HG03460 (cell line): ENCODE measurements around the gene FBXO8.

ENCODE experiments used
- ATAC-seq: cut with Tn5 transposase; IDR thresholded peaks from one replicate; pipeline ENCODE4 v1.9.1; 2021; ENCODE audit not compliant: unreplicated experiment

The FBXO8 gene

DNA sequence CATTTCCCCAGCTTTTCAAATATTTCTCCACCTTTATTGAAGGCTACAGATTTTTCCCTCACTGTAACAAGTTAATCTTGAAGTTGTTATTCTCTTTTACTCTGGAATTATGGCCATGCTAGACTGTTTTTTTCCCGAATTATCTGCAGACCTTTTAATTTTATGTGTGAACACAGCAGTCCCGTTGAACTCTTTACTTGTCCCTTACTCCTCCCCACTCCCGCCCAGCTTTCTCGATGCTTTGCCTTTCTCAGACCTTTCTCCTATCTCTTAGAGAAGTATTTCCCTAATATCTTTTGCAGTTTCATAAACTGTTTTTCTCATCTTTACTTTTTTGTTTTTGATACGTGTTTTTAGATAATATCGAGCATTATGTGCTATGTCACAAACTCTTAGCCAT is 1.0 kb upstream of the FBXO8 start:
- no peak for ATAC-seq

DNA sequence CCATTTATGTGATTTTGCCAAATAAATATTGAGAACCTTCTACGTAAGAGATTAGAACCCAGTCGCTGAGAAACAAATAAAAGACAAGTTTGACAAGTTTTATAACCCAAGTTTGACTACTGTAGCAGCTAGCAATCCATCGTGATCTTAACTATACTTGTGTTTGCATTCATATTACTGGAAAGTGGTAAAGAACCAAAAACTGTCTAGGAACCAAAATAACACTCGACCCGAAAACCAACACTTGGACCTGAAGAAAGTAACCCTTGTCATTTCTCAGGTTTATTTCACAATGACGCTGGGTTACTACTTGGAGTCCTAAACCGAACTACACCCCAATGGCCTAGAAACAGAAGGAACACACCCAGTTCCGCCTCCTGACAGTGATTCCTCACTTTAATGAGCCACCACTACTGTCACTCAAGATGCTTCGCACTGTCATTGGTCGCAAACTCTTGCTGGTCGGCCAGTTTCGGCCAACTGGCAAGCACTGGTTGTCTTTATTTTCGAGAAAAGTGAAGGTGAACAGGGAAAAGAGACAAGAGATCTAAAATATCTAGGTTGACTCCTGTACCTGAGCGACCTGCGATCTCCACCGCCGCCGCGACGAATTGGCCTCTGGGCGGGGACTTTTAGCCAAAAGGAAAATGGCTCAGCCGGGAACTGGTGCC is 496 bp downstream of the FBXO8 start:
- ATAC-seq, result peak; percentile 97

DNA sequence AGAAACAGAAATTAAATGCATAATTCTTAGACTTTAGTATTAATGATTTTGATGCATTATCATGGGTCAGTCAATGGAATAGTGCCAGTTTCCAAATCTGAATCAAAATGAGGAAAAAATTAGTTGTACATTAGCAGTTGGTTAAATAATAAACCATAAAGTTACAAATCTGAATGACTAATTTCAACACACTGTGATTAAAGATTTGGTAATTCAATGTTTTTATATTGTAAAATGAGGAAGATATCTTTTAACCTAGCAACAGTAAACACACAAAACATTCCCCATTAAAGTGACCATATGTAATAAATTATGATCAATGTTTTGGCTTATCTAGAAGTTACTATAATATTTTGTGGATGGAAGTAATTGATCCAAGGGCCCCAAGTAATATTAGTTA is 1.6 kb downstream of the FBXO8 start:
- ATAC-seq, result no peak

DNA sequence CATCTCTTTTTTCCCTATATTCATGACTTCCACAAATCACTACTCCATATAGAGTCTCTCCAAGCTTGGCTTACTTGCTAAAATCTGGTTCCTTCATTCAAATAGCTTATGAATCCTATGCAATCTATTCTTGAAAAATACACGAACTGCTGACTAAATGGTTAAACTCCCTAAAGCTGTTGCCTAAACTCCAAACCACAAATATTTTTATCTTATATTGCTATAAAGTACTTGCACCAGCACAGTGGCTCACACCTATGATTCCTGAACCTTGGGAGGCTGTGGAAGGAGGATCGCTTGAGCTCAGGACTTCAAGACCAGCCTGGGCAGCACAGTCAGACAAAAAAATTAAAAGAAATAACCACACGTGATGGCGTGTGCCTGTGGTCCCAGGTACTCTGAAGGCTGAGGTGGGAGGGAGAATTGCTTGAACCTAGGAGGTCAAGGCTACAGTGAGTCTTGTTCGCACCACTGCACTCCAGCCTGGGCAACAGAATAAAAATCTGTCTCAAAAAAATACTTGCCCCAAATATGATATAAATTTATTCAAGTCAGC is 2.2 kb downstream of the FBXO8 start:
- no peak for ATAC-seq

DNA sequence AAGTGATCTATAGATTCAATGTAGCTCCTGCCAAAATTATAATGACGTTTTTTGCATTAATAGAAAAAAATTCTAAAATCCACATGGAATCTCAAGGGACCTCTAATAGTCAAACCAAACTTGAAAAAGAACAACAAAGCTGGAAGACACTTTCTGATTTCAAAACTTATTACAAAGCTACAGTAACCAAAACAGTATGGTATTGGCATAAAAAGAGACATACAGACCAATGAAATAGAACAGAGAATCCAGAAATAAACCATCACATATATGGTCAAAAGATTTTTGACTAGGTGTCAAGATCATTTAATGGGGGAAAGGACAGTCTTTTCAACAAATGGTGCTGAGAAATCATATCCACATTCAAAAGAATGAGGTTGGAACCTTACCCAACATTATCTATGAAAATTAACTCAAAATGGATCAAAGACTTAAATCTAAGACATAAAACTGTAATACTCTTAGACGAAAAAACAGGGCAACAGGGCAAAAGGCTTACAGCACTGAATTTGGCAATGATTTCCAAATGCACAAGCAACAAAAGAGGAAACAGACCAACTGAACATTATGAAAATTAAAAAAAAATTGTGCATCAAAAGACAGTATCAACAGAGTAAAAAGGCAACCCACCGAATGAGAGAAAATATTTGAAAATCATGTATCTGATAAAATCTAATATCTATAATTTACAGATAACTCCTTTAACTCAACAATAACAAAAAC is 3.9 kb downstream of the FBXO8 start:
- ATAC-seq, result no peak

DNA sequence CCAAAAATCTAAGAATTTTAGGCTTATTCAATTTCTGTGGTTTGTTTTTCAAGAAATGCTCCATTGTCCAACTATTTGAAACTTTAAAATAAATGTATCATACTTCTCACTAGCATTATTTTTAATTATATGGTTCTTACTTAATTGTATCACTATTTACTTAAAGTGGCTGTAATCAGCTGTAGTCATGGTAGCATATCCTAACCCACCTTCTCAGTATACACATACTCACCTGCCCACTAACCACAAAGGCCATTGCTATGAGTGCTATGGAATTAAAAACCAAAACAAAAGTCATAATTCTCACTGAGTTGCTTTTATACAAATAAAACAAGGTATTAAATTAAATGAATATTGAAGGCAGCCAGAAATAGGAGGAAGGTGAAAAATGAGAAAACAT is 5.0 kb downstream of the FBXO8 start:
- no peak for ATAC-seq

DNA sequence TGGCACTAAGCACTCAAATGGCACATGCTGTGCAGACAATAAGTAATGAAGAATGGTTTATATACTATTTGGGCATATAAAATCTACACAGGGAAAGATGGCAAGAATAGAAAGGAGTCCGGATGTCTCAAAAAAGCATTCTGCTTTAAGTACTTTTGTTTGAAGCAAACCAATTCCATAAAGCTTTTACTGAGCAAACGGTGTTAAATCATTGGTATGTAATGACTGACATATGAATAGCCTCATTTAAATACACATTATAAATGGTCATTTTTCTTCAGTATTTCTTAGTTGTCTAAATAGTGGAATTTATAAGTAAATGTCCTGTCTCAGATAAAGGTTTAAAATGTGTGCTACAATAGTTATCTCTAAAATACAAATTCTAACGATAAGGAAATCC is 6.0 kb downstream of the FBXO8 start:
- ATAC-seq, result no peak

DNA sequence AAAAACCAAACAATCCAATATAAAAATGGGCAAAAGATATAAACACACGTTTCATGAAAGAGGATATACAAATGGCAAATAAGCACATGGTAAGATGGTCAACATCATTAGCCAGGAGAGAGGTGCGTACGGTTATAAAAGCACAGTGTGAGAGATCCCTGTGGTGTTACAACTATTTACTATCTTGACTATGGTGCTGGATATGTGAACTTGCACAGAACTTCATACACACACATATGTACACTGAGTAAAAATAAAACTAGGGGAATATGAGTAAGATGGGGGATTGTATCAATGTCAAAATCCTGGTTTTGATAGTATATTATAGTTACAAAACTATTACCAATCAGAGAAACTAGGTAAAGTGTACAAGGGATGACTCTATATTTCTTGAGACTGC is 8.4 kb downstream of the FBXO8 start:
- ATAC-seq, result no peak

DNA sequence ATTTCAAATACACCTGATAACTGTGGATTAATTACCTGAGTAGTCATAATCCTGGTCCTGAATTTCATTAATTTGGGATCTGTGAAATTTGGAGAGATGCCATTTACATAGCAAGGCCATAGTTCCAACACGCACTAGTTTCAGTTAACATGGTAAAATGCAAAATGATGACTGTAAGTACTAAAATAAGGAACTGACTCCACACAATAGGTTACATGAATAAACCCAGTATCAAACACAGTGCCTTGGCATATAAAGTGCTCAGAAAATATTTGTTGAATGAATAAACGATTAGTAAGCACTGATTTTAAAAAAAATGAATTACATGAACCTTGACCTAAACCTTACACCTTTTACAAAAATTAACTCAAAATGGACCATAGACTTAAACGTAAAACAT is 9.0 kb downstream of the FBXO8 start:
- no peak for ATAC-seq

DNA sequence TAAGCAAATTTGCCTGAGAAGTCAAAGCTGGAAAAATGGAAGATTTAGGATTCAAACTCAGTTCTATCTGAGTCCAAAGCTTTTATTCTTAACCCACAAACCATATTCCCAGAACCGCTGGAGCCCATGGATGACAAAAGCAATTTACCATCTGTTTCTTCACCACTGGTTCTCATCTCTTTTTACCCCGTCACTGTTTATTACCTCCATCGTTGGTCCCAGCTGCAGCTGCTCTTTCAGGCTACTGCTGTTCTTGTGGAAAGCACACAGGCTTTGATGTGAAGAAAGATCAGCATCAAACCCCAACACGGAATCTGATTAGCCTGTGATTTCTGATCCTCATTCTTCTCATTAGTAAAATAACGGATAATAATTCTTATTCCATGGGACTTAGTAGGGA is 9.5 kb downstream of the FBXO8 start:
- ATAC-seq, result no peak

DNA sequence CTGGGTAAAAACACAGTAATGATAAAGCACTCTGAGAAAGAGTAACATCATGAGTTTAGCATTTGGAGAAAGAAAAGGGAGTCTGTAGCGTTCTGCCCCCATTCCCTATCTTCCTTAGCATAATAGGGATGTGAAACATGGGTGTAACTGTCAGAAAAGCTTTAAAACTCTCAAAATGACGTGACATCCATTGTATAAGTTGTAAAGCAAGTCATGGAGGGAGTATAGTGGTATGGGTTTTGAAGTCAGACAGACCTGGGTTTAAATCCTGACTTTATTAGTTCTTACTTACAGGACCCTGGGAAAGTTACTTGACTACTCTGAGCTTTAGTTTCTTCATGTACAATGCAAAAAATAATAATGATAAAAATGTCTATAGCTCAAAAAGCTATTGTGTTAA is 17.1 kb downstream of the FBXO8 start:
- ATAC-seq, result no peak

DNA sequence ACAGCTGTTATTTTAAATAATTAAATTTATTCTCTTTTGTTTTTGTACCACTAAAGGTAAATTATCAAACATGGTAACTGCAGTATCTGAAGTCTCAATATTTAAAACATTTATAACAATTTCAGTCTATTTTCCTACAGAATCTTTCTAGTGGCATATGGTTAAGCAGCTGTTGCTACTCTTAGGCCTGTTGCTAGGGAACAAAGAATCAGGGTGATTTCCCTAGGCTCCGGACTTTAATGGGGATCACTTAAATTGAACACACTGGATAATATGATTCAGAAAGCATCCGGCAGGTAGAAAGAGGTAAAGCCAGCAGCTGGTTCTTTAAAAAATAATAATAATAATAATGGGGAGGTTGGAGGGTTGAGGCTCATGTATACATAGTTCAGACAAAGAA is 17.6 kb downstream of the FBXO8 start:
- no peak for ATAC-seq

DNA sequence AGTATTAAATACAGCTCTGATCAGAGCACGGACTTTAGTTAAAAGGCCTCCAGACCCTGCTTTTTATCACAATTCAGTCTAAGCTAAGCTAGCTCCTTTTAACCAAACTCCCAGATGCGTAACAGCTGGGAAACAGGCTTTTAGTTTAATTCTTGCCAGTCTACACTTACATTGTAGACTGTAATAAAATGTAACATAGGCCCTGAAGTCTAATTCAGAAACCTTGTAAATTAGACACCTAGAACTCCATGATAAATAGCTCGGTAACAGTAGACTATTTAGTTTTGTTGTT is 20.1 kb downstream of the FBXO8 start:
- ATAC-seq, result no peak

DNA sequence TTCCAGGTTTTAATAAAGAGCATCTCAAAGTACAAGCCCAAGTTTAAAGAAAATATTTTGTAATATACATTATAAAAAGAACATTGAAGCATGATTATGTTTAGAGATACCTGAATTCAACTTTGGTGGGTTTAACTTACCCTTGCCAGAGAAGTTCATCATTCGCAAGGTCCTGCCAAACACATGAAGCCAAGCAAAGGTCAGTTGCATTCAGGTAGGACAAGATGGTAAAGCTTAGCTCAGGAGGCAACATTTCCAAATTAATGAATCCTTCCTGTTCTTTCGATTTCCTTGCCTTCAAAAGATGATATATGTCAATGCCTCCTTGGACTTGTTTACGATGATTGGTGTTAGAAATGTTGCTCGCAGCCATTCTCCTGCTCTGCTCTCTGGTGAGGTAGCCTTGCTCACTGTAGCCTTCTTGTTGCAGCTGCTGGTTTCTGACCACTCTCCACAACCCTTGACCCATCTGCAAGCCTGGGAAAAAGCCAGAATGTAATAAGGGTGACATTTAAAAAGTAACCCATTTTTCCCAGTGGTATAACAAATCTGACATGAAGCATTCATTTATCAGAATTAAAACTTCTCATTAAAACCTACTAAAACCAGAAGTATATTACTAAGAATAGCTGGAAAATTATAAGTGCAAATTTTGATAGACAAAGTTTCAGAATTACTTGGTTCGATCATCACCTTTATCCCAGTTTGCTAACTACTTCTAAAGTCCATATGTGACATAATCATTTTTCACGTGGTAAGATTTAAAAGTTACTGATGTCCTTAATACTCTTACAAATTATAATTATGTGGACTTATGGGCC is 20.6 kb downstream of the FBXO8 start:
- no peak for ATAC-seq

DNA sequence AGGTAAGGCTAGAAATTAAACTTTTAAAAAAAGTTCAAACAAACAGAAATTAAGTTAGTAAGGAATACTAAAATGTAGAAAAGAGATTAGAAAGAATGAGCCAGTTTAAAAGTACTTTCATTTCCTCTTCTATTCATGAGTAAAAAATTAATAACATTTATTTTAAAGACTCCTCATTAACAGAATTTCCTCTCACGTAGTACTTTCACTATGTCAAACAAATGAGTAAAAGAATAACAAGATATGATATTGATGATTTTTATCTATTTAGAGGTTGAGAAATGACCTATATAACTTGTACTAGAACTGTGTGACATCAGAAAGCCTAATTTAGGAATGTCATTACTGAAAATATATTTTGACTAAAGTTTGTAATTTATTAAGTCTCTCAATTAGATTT is 22.0 kb downstream of the FBXO8 start:
- ATAC-seq, result peak; percentile 39

DNA sequence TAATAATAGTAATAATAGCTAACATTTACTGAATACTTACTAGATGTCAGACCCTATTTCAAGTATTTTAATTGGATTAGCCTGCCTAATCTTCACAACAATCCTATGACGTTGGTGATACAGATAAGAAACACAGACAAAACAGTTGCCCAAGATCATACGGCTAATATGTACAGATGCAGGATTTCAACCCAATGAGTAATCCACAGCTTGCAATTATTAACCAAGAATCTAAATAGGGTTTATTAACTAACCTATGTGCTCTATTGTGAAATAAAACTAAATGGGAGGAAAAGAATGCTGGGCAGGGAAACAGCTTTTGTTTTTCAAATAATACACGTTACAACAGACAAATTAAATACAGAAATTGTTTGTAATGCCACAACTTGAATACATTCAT is 23.4 kb downstream of the FBXO8 start:
- peak; percentile 86 for ATAC-seq

DNA sequence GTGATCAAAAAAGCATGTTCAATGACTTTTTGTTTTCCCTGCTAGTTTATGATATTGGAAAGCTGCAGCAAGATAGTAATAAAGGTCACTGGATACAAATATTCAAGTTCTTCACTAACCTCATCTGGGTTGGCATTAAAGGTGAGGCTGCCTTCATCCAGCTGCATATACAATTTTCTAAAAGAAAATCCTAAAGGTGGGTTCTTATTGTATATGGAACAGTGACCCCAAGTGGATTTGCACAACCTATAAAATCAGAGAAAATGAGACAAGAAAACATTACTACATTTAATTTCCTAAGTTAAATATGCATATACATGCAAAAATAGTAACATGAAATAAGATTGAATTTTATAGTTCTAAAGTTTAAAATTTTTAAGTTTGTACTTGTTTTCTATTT is 23.9 kb downstream of the FBXO8 start:
- ATAC-seq, result no peak

DNA sequence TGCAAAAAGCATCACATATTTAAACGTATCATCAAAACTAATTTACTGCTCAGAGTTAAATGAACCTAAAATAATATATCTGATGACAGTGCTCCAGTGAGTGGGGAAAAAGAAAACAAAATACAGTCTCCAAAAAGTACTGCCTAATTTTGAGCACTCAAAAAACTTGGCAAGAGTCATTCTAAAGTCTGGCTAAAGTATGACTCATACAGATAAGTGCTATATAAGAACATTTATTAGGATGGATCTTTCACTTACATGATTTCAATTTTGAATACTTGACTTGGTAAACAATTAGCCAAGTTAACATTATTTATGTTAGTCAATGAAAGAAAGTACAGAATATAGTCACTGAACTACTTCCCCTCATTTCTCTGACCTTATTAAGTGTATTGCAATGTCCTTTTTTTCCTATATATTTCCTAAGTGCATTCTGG is 27.2 kb downstream of the FBXO8 start:
- no peak for ATAC-seq

DNA sequence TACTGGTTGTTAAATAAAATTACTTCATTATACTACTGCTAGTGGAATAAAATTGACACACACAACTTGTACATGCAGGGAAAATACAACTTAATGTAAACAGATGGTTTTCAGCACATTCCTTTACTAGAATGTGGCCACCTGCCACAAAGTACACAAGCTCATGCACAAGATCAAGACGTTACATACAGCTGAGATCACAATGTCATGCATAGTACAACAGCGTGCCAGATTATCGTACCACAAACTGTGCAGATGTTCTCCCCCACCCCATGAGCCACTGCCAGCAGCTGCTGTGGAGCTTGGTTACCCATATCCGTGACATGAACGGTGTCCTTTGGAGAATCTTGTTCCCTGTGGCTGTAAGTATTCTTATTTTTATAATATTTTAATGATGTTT is 27.7 kb downstream of the FBXO8 start:
- ATAC-seq, result no peak

DNA sequence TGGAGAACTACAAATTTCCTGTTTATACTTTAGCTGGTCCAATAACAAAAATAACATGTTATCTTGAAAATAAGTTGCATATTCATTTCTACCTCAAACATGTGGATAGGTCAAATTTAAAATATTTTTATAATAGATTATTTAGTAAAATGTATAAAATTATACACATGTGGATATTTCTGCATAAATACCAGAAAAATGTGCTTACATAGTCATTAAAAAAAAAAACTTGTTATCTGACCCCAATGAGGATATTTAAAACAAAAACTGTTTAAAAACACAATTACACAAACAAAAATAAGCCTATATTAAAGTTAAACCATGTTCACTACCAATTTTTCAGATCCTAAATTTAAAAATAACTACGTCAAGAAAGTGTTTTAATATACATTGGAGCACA is 28.1 kb downstream of the FBXO8 start:
- no peak for ATAC-seq

DNA sequence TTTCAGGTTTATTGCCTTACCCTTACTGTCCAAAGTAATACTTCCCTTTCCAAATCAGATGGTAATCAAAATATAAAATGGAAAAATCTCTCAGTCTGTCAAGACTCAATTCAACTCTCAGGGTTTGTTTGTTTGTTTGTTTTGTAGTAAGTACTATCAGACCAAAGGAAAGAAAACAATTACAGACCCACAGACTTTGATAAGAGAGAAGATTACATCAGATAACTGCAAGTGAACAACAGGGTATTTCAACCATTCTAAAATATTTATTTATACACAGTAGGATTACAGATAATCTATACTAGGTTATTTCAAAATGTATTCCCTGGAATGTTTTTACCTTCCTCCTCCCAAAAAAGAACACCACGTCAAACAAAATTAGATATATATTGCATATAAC is 28.9 kb downstream of the FBXO8 start:
- ATAC-seq, result no peak

DNA sequence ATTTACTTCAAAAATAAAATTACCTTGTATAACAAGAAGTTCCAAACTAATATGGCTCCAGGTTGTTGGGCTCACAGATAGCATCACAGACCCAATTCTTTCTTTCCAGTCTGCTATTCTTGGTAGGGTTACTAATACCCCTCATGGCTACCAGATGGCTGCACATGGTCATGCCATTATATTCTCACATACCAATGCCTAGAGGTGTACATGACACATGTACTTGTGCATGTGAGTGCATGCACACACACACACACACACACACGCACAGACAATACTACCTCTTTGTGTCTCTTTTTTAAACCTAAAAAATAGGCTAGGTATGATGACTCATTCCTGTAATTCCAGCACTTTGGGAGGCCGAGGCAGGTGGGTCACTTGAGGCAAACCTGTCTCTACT is 31.1 kb downstream of the FBXO8 start:
- ATAC-seq, result no peak
